GM12872 (cell line): ENCODE results near the gene GRIP2.
A peak's percentile ranks its signal among the peaks of the same experiment; 100 is the strongest.

Experiments
- TF ChIP-seq, protein P1 (sequence below): IDR thresholded peaks from 3 replicates; pipeline ENCODE4 v1.5.1; 2011; ENCODE audit warnings: low read depth, mild to moderate bottlenecking, low read length, moderate library complexity; ENCODE audit not compliant: insufficient read depth

The GRIP2 gene

DNA sequence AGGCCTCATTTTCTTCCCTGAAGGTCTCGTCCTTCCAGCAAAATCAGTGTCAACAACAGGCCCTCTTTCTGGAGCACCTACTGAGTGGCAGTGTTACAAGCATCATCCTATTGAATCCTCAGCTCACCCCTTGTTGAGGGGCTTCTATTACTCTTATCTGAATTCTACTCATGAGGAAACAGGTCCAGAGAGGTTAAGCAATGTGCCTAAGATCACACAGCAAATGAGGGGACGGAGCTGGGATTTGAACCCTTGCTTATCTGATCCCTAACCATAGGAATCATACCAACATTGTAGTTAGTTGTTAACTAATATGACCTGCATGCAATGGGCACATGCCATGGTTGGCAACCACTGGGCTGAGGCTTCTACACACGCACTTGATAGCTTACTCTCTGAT is 74.7 kb downstream of the GRIP2 start:
- TF ChIP-seq, protein P1, sequence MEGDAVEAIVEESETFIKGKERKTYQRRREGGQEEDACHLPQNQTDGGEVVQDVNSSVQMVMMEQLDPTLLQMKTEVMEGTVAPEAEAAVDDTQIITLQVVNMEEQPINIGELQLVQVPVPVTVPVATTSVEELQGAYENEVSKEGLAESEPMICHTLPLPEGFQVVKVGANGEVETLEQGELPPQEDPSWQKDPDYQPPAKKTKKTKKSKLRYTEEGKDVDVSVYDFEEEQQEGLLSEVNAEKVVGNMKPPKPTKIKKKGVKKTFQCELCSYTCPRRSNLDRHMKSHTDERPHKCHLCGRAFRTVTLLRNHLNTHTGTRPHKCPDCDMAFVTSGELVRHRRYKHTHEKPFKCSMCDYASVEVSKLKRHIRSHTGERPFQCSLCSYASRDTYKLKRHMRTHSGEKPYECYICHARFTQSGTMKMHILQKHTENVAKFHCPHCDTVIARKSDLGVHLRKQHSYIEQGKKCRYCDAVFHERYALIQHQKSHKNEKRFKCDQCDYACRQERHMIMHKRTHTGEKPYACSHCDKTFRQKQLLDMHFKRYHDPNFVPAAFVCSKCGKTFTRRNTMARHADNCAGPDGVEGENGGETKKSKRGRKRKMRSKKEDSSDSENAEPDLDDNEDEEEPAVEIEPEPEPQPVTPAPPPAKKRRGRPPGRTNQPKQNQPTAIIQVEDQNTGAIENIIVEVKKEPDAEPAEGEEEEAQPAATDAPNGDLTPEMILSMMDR = no peak

DNA sequence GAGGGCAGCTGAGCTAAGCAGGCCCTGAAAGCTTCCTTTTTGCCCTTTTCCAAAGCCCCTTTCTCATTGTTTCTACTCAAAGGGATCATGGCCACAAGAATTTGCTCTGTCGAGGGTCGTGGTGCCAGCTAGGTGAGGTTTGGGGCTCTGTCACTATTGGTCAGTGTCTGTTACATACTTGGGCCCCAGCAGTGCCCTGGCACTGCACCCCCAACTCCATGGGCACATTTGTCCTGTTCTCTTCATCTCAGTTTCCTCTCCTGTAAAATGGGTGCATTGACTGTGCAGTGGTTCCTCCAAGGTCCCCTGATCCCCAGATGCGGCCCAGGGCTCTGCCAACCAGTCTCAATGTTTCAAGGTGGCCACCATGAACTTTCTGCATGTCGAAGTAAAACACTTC is 75.6 kb downstream of the GRIP2 start:
- TF ChIP-seq, protein P1 = no peak

DNA sequence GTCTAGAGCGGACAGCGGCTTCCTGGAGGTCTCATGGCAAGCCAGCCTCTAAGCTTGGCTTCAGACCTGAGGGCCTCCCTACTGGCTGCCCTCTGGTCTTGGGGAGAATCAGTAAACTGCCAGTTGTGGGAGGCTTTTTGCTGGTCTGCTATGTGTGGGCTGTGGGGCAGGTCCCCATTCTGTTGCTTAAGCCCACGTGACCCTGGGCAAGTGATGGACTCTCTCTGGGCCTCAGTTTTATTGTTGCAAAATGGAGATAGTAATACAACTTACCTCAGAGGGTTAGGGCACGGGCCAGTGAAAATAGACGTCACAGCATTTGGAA is 76.0 kb downstream of the GRIP2 start:
- TF ChIP-seq, protein P1 = no peak

DNA sequence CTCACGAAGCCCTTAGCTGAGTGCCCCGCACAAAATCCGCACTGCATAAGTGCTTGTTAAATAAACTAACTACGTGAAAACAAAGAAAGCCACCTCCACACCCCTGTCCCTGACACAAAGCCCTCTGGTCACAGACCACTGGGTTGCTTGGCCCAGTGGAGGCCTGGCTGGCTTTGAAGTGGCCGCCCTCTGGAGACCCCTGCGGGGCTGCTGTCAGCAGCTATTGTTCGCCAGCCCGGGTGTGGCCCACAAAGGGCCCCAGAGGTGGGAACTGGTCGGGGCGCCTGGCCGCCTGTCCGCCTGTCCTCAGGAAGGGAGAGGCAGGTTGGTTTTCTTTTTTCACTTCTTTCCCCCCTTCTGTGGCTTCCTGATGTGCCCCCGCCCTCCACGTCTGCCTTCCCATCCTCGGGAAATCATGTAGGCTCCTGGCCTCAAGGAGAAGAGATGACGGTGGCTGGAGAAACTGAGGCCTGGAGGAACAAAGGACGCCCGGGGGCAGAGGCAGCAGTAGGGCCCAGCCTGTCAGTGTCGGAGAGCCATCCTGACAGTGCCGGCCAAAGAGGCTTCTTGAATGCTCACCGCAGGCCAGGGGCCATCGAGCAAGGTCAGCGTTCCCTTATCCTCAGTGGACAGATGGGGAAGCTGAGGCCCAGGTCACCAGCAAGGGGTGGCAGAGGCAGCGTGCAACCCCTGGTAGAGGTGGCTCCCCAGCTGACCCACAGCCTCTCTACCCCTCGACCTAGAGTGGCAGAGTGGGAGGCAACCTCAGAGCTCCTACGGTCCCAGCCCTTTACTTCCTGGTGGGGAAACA is 76.6 kb downstream of the GRIP2 start:
- TF ChIP-seq, protein P1 = no peak

DNA sequence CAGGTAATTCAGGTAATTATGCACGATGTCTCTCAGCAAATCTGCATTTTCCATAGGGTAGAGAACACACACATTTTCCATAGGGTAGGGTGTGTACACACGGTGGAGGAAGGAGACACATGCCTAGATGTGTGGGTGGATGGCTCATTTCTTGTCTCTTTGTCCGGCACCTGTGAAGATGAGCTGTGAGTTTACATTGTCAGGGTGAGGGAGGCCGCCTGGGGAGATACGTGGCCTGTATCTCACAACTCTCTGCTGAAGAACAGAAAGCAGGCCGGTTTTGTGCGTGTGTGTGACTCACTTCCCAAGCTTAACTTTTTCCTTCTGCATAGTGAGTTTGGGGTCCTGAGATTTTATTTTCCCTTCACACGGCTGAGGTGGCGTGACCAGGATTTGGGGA is 77.4 kb downstream of the GRIP2 start:
- TF ChIP-seq, protein P1 = no peak

DNA sequence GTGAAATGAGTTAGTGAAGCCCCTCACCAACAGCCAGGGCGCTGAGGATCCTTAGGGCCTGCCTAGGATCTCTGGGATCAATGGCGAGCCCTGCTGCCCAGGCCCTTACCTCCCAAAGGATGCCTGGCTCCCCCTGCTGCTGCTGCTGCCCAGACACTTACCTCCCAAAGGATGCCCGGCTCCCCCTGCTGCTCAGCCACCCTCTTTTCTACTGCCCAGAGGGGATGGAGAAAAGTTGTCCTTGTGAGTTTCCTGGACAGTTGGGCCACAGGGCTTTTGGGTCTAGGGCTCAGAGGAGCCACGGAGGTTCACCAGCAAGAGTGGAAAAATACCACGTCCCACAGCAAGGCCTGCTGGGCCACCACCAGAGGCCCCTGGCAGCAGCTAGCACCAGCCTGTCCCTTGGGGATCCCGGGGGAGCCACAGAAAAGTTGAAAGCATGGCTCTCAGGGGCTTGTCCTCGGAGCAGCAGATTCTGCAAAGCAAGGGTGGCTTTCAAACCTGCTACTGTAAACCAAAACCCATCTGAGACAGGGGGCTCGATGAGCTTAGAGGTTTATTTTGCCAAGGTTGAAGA is 78.3 kb downstream of the GRIP2 start:
- TF ChIP-seq, protein P1 = peak; percentile 67

DNA sequence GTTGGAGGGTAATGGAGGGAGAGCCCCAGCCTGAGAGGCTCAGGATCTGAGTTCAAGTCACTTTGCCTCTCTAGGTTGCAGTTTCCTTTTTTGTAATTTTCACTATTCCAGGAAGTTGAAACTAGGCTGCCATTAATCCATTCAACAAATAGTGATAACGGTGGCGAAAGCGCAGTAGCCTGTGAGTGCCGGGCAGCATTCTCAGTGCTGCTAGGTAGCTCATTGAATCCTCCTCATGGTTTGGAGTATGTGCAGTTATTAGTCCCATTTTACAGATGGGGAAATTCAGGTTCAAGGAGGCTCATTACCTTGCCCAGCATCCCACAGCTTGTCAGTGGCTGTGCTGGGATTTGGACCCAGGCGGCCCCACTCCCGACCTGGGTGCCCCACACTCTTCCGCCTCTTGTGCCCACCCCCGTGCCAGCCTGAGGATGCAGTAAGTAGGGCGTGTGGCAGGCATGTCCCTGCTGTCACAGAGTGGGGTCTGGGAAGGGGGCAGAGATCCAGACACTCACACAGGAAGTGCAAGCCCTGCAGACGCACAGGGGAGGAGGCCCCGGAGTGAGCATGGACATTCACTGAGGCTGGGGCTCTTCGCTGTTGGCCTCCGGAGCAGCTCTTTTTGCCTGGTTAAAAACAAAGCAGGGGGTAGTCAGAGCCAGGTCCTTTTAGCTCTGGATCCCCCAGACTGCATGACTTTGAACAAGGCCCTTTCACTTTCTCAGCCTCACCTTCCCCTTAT is 79.0 kb downstream of the GRIP2 start:
- TF ChIP-seq, protein P1 = no peak
